GM20000 (cell line): ENCODE measurements around the gene SDK2.

ENCODE experiments used
- DNase-seq: peaks from one replicate; pipeline ENCODE4 v3.0.0; 2012; ENCODE audit warnings: low spot score
- CTCF ChIP-seq: IDR thresholded peaks from 2 replicates; pipeline ENCODE4 v1.5.1; 2012; ENCODE audit warnings: mild to moderate bottlenecking, control low read depth; ENCODE audit errors: extremely low read depth, missing control alignments

SDK2 gene

GRCh38 chr17:73535746-73536145 lies 108.5 kb downstream of the SDK2 start:
- DNase-seq: no peak
- no peak for TF ChIP-seq CTCF

GRCh38 chr17:73534209-73534909 lies 109.9 kb downstream of the SDK2 start:
- DNase-seq: no peak
- TF ChIP-seq CTCF: no peak

GRCh38 chr17:73533781-73534180 lies 110.5 kb downstream of the SDK2 start:
- DNase-seq: no peak
- TF ChIP-seq CTCF: no peak

- TF ChIP-seq CTCF: no peak
- DNase-seq: no peak
Observed at GRCh38 chr17:73533127-73533526, 111.1 kb downstream of the SDK2 start.

- DNase-seq: no peak
- no peak for TF ChIP-seq CTCF
Observed at GRCh38 chr17:73532421-73532901, 111.8 kb downstream of the SDK2 start.

GRCh38 chr17:73531158-73531557 lies 113.1 kb downstream of the SDK2 start:
- no peak for TF ChIP-seq CTCF

GRCh38 chr17:73528679-73529078 lies 115.6 kb downstream of the SDK2 start:
- TF ChIP-seq CTCF: no peak
- no peak for DNase-seq

More at GRCh38 chr17:73531158-73531557, 113.1 kb downstream of the SDK2 start:
- no peak for DNase-seq
